Stimulated activated CD8-positive, alpha-beta memory T cell treated with anti-CD3 and anti-CD28 coated beads, Interleukin-4, amount 100 ng/mL, for 1 hour (primary cell): ENCODE results near the gene GOSR1.
"Not testable (repeated sequence)": the region's sequence is repeated elsewhere in the genome, so short reads cannot be mapped to it uniquely, and the experiment has no call there.

ENCODE experiments used
- DNase-seq, 2 donors: peaks; one replicate each; pipeline ENCODE4 v3.0.0-alpha.2; 2020; ENCODE audit warnings: low read depth in 2 of 2, low spot score in 1 of 2

Gene GOSR1

DNA sequence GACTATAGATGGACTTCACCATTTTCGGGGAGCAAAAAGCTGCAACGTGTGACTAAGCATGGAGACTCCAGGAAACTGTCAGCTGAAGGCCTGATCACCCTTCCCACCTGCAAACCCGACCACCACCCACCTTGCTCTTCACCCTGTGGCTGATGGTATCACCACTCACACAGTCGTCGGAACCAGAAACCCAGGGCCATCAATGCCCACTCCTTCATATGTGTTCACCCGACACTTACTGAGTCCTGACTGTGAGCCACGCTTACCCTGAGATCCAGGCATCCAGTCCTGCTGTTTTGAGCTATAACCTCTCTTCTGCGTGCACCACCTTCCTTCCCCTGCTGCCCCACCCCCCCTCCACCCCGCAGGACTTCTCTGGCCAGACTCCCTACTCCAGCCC, 97.1 kb downstream of the GOSR1 start:
- DNase-seq, result not testable (repeated sequence)

DNA sequence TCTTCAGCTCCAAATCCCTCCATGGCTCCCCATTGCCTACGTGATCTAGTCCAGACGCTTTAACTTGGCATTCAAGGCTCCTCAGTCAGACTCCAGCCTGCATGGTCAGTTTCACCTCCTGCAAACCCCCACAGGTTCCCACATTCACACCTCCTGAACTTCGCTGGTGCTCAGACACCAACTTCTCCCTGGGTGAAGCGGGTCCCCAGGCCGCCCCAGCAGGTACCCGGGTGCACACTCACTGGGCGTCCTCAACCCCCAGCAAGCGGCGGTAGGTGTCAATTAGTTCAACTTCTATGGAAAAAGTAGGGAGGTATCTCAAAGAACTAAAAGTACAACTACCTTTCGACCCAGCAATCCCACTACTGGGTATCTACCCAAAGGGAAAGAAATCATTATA, 97.6 kb downstream of the GOSR1 start:
- DNase-seq, result not testable (repeated sequence)

DNA sequence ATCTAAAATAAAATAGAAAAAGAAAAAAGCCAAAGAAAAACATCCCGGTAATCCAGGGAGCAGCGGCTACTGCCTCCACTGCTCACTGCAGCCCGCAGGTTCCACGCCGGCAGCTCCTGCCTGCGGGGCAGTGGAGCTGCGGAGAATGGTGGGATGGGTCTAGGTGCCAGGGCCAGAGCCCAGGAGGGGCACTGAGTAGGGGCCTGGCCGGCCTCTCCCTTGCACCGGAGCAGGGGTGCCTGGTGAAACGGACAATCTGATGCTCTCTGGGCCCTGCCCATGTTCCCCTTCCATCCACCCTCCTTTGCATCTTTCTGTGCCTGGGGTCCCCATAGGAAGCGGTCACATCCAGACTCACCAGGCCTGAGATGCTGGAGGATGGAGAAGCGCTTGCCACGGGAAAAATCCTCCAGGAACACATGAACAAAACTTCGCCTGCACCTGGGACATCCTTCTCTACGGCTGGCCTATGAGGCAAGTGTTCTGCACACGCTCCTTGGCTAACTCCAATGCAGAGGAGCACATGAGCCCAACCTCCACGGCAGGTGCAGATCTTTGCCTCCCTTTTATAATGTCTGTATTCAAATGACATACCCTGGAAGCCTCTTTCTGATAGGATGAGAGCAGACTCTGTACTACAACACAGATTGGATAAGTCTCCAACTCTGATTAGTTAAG, 98.6 kb downstream of the GOSR1 start:
- not testable (repeated sequence) for DNase-seq

DNA sequence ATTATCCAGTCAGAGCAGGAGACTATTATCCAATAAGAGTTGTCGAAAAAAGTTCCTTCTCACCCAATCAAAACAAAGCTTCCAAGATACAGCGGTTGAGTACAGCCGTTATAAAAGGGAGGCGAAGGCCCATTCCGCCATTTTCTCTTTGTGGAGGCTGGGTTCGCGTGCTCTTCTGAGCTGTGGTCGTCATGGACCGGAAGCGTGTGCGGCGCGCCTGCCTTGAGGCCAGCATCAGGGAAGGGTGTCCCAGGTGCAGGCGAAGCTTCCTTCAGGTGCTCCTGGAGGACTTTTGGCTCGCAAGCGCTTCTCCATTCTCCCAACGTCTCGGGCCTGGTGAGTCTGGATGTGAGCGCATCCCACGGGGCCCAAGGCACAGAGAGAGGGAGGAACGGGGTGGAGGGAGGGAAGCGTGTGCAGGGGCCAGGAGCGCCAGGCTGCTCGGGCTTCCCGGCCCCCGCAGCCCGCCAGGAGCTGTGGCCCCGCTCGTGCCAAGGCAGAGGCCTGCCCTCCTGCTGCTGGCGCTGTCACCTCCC, 99.2 kb downstream of the GOSR1 start:
- no peak for DNase-seq
